ENCODE data around the gene OGFOD1.

- TF ChIP-seq POLR2AphosphoS5 (IDR thresholded peaks at IDR 0.05; ENCODE audit: low read depth, low read length) (no peak), SIN3A (IDR thresholded peaks at IDR 0.05; ENCODE audit: borderline replicate concordance, insufficient read depth, low read length) (no peak), TAF1 (IDR thresholded peaks at IDR 0.05; ENCODE audit: borderline replicate concordance, insufficient read depth, low read length) (no peak)
Observed at GRCh38 chr16:56428091-56428490, 23.3 kb upstream of the OGFOD1 start.

All from PFSK-1 (cell line).